Measurements from ENCODE around the gene MESP1.

The MESP1 gene

GRCh38 chr15:89783861-89784685, 33.0 kb upstream of the MESP1 start:
- TF ChIP-seq CTCF (IDR thresholded peaks at IDR 0.05) = no peak

DNA sequence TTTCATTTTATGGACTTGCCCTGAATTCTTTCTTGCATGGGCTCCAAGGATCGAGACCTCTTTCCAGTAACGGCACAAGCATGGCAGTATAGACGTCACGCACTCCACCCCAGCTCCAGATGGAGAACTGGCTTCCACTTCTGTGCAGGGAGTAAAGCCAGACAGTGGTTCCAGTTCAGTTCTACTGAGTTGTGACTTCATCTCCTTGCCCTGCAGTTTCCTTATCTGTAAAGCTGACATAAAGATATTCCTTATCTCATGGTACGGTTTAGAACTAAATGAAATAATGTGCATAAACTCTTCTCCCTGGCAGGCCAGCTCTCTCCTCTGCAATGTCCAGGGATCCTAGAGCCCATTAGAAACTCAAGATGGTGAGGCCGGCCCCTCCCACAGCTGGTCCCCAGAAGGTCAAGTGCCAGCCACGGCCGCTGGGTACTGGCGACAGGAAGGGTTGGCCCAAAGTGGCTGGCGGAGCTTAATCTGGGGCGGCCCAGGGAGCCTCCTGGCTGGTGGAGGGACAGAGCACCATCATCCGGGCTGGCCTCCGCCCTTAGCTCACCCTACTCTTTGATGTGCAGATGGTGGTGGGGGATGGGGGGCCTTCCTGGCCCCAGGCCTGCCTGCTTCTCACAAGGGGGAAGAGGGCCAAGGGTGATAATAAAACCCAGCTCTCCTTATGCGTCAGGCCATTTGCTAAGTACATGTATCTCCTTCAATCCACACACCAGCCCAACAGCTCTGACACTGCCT, 32.2 kb upstream of the MESP1 start:
- TF ChIP-seq CTCF (IDR thresholded peaks at IDR 0.05) = no peak

DNA sequence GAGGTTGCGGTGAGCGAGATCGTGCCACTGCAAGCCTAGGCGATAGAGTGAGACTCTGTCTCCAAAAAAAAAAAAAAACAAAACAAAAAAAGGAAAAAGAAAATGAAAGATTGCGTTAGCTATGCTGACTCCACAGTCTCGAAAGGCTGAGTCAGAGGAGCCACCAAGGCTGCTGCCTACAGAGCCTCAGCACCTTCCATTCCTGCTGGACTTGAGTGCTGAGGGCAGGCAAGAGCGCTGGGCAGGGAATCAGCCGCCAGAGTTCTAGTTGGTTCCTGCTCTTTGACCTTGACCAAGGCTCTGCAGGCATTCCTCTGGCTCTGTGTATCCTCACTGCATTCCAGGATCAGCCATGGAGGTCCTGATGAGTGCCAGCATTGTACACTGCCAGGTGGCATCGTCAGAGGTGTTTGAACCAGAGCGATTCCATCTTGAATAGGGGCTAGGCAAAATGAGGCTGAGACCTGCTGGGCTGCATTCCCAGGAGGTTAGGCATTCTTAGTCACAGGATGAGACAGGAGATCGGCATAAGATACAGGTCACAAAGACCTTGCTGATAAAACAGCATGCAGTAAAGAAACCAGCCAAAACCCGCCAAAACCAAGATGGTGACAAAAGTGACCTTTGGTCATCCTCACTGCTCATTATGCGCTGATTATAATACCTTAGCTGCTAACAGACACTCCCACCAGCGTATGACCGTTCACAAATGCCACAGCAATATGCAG, 31.0 kb upstream of the MESP1 start:
- no peak for TF ChIP-seq CTCF (IDR thresholded peaks at IDR 0.05)

DNA sequence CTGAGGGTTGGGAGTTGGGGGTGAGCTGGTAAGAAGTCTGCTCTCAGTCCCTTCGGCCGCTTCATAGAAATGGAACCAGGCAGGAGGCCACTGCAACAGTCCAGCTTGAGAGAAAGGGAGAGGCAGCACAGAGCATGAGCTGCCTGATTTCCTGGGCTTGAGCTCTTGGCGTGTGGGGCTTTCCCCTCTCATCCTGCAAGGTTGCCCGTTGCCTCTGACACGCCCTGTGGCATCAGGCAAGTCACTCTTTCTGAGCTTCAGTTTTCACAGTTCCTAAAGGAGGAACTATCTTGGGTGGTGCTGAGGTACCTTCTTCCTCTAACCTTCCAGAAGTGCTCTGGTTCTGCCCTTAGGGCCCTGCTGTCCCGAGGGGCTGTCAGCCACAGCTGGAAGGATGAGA, 30.0 kb upstream of the MESP1 start:
- TF ChIP-seq CTCF (IDR thresholded peaks at IDR 0.05) = no peak

DNA sequence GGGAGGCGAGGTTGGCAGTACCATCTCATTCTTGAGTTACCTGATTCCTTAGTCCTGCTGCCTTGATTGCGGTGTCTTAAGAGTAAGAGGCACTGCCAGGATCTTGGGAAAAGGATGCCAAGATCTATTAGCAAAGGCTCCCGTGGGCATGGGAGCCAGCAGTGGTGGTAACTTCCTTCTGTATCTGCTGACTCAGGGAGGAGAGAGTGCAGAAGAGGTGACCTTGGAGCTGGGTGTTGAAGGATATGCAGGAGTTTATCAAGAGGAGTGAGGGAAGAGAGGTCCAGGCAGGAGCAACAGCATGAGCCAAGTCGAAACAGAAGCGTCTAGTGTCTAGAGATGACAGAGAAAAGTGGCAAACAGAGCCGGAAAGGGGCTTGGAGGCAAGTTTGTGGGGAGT, 29.6 kb upstream of the MESP1 start:
- TF ChIP-seq CTCF (IDR thresholded peaks at IDR 0.05) = no peak

- no peak for TF ChIP-seq CTCF (IDR thresholded peaks at IDR 0.05)
These were observed 27.8 kb upstream of the MESP1 start for GRCh38 chr15:89778861-89779260.

- TF ChIP-seq CTCF (IDR thresholded peaks at IDR 0.05) = no peak
These were observed 26.8 kb upstream of the MESP1 start for GRCh38 chr15:89777782-89778380.

Measured in LNCAP (cell line).